NCI-H146 treated with DMSO at 0.1 percent for 48 hours (cell line): Measurements from ENCODE around the gene PRKD1.

Experiments used
- DNase-seq: peaks from one replicate; lab custom pipeline; 2025; ENCODE audit not compliant: unreplicated experiment; lab: John Stamatoyannopoulos, UW

The PRKD1 gene

DNA sequence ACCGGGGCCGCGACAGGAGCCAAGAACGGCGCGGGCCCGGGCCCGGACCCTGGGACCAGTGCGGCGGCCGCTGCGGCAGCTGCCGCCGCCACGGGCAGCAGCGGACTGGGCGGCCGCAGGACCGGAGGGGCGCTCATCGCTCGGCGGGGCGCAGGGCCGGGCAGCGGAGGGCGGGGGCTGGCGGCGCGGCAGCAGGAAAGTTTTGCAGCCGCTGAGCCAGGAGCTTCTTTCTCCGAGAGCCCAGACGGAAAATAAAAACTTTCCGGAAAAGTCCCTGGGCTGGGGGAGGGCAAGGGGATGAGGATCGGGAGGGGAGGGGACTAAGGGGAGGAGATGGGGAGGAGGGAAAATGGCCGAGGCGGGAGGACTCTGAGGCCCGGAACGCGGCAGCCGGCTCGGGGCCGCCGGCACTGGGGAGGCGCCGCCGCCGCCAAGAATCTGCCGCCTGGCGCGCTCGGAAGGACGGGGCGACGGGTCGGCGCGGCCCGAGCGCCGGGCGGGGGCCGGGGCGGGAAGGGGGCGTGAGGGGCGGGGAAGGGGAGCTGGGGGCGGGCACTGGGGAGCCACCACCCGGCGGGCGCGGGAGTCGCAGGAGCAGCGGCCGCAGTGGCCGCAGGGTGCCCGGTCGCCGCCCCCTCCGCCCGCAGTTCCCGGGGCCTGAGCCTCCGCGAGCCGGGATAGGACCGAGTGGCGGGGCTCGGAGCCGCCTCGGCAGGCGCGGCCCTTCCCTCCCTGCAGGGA is at the start of gene PRKD1:
Gene PRKD1, minus strand, starts transcription at position 472 of the 741 bp plus-strand sequence.
- DNase-seq: peak; percentile 40

DNA sequence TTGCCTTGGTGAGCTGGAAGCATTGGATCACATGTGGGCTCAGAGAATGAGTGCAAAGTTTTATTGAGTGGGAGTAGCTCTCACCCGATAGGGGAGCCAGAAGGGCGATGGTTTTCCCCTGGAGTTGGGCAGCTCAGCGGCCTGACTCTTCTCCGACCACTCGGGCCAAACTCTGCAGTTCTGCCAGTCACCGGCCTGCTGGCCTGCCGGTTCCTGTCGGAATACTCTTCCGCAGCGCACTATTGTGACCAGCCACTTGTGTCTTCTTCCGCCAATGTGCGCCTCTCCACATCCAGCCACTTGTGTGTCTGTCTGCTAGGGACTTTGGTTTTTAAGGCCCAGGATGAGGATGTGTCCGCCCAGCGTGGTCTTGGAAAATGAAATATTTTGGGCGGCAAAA is 43.5 kb upstream of the PRKD1 start:
- no peak for DNase-seq

DNA sequence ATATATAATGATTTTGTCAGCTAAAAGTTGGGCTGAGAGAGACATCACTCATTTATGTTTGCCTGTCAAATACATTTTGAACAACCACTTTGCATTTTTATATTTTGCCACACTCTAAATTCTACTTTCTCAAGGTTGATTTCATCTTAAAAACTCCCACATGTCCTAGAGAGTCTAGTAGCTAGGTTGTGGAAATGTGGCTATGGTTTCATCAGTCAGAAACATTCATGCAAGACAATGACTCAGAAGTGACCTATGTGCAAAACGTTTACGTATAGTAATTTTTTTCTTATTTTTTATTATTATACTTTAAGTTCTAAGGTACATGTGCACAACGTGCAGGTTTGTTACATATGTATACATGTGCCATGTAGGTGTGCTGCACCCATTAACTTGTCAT is 27.4 kb upstream of the PRKD1 start:
- no peak for DNase-seq

- DNase-seq: no peak
Observed at GRCh38 chr14:29953501-29953900, 25.9 kb upstream of the PRKD1 start.

DNA sequence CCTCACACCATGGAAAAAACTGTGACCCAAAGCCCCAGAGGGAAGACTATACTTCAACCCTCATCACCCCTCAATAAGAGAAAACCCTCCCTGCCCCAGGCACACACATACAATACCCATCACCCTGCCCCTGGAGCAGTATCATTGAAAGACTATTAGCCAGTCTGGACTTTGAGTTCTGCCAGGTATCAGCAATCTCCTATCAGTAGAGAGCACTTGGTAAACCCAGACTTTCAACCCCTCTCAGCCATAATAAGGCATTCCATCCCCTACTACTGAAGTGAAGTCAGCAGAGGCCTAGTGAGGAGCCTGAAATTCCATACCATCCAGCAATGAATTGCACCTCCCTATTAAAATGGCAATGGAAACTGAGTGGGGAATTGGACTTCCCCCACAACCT is 16.4 kb upstream of the PRKD1 start:
- no peak for DNase-seq

DNA sequence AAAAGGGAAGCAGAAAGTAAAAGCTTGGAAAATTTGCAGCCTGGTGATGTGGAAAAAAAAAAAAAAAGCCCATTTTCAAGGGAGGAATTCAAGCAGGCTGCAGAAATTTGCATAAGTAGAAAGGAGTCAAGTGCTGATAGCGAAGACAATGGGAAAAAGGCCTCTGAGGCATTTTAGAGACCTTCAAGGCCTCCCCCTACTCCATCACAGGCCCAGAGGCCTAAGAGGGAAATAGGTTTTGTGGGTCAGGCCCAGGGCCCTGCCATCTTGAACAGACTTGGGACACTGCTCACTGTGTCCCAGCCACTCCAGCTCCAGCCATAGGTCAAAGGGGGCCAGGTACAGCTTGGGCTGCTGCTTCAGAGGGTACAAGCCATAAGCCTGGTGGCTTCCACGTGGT is 13.8 kb upstream of the PRKD1 start:
- DNase-seq: no peak

DNA sequence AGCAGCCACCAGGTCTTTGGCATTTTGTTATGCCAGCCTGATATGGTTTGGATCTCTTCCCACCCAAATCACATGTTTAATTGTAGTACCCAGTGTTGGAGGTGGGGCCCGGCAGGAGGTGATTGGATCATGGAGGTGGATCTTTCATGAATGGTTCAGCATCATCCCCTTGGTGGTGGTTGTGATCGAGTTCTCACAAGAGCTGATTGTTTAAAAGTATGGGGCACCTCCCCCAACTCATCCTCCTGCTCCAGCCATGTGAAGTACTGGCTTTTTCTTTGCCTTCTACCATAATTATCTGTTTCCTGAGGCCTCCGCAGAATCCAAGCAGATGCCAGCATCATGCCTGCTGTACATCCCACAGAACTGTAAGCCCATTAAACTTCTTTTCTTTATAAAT is 12.8 kb upstream of the PRKD1 start:
- DNase-seq: no peak

- no peak for DNase-seq
Observed at GRCh38 chr14:29937116-29937515, 9.5 kb upstream of the PRKD1 start.

- DNase-seq: no peak
Observed at GRCh38 chr14:29930283-29930682, 2.6 kb upstream of the PRKD1 start.

- no peak for DNase-seq
Observed at GRCh38 chr14:29928117-29928640, 532 bp upstream of the PRKD1 start.

DNA sequence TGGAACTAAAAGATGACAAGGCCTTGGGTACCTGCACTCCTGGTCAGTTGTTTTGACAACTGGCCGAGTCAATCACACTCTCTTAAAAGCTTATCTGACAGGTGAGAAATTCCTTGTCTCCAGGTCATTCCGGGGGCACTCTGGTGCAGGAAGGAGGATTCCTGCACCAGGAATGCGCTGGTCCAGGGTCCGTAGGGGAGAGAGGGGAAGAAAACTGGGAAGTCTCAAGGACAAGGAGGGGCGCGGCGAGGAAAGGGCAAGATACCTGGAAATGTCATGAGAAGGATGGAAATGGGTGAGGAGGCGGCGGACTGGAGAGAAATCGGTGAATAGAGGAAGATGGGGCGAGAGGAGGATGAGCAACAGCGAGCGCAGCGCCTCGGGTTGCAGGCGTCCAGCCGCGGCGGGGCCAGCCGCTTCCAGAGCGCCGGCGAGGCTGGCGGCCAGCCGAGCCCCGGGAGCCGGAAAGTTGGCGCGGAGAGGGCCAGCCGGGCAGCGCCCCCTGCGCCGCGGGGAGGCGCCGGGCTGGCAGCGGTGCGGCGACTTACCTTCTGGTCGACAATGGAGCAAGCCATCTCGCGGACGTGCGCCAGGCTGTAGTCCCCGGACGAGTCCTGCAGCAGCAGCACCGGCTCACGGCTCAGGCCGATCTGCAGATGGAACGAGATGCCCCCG is 809 bp downstream of the PRKD1 start:
- DNase-seq: peak; percentile 25

GRCh38 chr14:29926228-29926627 is 1.4 kb downstream of the PRKD1 start:
- DNase-seq: peak; percentile 10

GRCh38 chr14:29925736-29926135 is 1.9 kb downstream of the PRKD1 start:
- no peak for DNase-seq

DNA sequence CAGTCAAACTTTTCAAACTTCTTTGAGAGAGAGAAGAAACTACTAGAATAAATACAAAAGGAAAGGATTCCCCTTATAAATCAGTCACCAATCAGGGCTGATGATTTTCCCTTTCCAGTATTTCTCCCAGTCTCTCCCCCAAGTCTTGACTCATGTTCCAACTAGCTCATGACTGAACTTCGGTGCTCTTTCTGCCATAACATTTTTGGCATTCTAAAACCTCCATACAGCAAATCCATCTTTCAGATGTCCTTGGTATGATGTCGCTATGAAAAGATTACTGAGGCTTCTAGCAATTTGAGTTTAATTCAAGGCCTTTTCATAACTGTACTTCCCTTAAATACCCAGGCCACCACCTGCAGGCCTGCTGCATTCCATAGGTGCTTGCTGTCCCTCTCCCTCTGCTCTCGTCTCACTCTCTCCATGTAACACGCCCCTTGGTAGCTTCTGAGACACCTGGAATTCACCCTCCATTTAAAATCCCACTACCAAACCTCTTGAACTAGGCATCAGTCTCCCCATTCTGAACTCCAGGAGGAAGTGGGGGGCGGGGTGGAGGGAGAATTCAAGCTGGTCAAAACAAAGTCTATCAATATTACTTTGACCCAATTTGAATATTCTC is 2.4 kb downstream of the PRKD1 start:
- DNase-seq: no peak

DNA sequence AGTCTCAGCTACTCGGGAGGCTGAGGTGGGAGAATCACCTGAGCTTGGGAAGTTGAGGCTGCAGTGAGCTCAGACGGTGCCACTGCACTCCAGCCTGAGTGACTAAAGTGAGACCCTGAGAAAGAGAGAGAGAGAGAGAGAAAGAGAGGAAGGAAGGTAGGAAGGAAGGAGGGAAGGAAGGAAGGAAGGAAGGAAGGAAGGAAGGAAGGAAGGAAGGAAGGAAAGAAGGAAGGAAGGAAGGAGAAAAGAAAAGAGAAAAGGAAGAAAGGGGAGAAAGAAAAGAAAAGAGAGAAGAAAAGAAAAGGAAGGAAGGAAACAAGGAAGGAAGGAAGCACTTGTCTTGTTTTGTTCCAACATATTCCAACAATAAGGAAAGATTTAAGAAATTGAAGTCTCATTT is 7.8 kb downstream of the PRKD1 start:
- no peak for DNase-seq

DNA sequence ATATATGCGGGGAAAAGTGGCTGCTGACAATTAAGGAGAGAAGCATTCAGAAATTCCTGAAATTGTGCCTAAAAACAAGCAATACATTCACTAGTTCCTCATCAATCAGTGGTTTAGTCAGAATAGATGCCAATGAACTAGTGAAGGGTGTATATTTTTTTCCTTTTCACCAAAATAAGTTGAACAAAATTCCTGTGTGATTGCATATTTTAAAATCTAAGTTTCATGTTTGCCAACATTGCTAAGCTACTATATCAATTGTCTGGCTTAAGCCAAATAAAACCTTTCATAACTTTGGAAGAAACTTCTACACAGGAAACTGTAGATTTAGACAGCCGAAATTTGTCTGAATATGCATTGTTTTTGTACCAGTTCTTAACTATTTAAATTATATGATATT is 8.7 kb downstream of the PRKD1 start:
- DNase-seq: no peak

- DNase-seq: no peak
Observed at GRCh38 chr14:29913566-29913965, 14.1 kb downstream of the PRKD1 start.

- no peak for DNase-seq
Observed at GRCh38 chr14:29911810-29912209, 15.8 kb downstream of the PRKD1 start.

GRCh38 chr14:29908652-29909577 is 18.7 kb downstream of the PRKD1 start:
- no peak for DNase-seq

DNA sequence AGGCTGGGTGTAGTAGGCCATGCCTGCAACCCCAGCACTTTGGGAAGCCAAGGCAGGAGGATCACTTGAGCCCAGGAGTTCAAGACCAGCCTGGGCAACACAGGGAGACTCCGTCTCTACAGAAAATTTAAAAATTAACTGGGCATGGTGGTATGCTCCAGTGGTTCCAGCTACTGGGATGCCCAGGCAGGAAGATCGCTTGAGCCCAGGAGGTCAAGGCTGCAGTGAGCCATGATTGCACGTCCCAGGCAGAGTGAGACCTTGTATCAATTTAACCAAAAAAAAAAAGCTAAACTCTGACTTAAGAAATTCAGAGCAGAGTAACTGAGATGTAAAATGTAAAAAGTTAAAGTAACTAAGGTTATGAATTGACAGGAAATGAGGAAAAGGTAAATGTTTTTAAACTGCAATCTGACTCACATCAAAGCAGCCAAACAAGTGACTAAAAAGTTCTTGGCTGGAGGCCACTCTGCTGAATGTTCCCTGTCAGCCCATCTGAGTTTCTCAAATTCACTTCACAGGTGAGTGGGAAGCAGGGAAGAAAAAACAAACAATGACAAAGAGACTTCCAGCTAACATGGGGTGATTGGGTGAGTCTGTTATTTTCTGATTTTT is 21.3 kb downstream of the PRKD1 start:
- DNase-seq: no peak

DNA sequence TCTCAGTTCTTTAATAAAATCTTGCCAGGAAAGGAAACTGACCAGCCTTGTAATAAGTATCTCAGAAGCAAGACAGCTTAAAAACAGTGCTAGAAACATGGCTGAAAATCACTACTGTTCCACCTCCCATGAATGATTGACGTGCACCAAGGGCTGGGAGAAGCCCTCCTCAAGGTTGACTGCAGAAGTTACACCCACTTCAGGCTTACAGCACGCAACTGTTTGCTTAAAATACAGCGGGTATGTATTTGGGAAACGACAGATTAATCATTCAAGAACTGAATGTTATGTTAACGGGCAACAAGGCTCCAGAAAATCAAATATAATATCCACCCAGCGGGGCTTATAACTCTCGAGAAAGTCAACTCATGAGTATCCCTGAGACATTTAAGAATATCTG is 22.1 kb downstream of the PRKD1 start:
- no peak for DNase-seq
